Fibroblast of lung (primary cell): ENCODE measurements around the gene USP31. TPM values are rescaled to one million over a fixed set of nuclear protein-coding genes. Genes with fewer than 3 reads are reported as not detected.
A peak's percentile ranks its signal among the peaks of the same experiment; 100 is the strongest.

Experiments
- DNase-seq, 2 donors: peaks; one replicate each; pipeline versions ENCODE4 v3.0.0 to v3.0.0-alpha.2; 2010; ENCODE audit warnings: low read depth in 2 of 2
- H2AFZ ChIP-seq: 2 replicates; pipeline ENCODE4 v1.5.1; 2012; ENCODE audit warnings: low read length, control low read depth, inconsistent platforms
- H3K27ac ChIP-seq: 2 replicates; pipeline ENCODE4 v1.5.1; 2011; ENCODE audit warnings: low read length, control low read depth; ENCODE audit not compliant: insufficient read depth
- H3K27me3 ChIP-seq: 2 replicates; pipeline ENCODE4 v1.5.1; 2011; ENCODE audit warnings: mild to moderate bottlenecking, low read length; ENCODE audit not compliant: control insufficient read depth, insufficient read depth
- H3K36me3 ChIP-seq: 2 replicates; pipeline ENCODE4 v1.5.1; 2011; ENCODE audit warnings: low read length; ENCODE audit not compliant: control insufficient read depth, insufficient read depth
- H3K4me1 ChIP-seq: 2 replicates; pipeline ENCODE4 v1.5.1; 2011; ENCODE audit warnings: low read length; ENCODE audit not compliant: control insufficient read depth, insufficient read depth; ENCODE audit errors: extremely low read depth
- H3K4me2 ChIP-seq: 2 replicates; pipeline ENCODE4 v1.5.1; 2011; ENCODE audit warnings: low read length, control low read depth; ENCODE audit not compliant: insufficient read depth; ENCODE audit errors: extremely low read depth
- H3K4me3 ChIP-seq, 4 experiments: fragments of 200-600 bp in 1 of 4; sonication (generic) in 1 of 4; replicated peaks in 1 of 4; 2 replicates each; pipeline ENCODE4 v1.5.1; 2011 to 2016; ENCODE audit warnings: low read length in 4 of 4, low read depth in 3 of 4, mild to moderate bottlenecking in 3 of 4, control low read depth in 2 of 4, inconsistent platforms in 1 of 4, mixed read lengths in 1 of 4; ENCODE audit not compliant: insufficient read depth in 1 of 4; ENCODE audit errors: control extremely low read depth in 1 of 4
- H3K79me2 ChIP-seq: 2 replicates; pipeline ENCODE4 v1.5.1; 2012; ENCODE audit warnings: mild to moderate bottlenecking, low read length, inconsistent platforms; ENCODE audit not compliant: control insufficient read depth, insufficient read depth
- H3K9ac ChIP-seq: 2 replicates; pipeline ENCODE4 v1.5.1; 2011; ENCODE audit warnings: mild to moderate bottlenecking, low read length, control low read depth; ENCODE audit not compliant: insufficient read depth
- H3K9me3 ChIP-seq: 2 replicates; pipeline ENCODE4 v1.5.1; 2012; ENCODE audit warnings: low read depth, low read length; ENCODE audit not compliant: control insufficient read depth, insufficient read depth
- H4K20me1 ChIP-seq: 2 replicates; pipeline ENCODE4 v1.5.1; 2011; ENCODE audit warnings: low read length; ENCODE audit not compliant: control insufficient read depth, insufficient read depth; ENCODE audit errors: extremely low read depth
- CTCF ChIP-seq, 2 donors: IDR thresholded peaks in 1 of 2; conservative IDR thresholded peaks in 1 of 2; 1 replicate in 1 of 2; 2 replicates in 1 of 2; pipeline ENCODE4 v1.5.1; 2011 to 2012; ENCODE audit warnings: low read length in 2 of 2, control low read depth in 1 of 2, inconsistent platforms in 1 of 2, low read depth in 1 of 2, mild to moderate bottlenecking in 1 of 2
- EZH2 ChIP-seq: IDR thresholded peaks from 2 replicates; pipeline ENCODE4 v1.5.1; 2012; ENCODE audit warnings: low read length, control low read depth, mild to moderate bottlenecking; ENCODE audit errors: missing control alignments
- polyA plus RNA-seq, 2 donors: library from polyadenylated mRNA; depleted of rRNA in 1 of 2; stranded (reverse) in 1 of 2; unstranded in 1 of 2; fragments of >200 nt; gene quantifications; 2 replicates each; pipeline ENCODE4 v1.2.1, GENCODE V29; 2011 to 2012; ENCODE audit warnings: missing spikeins in 1 of 2
- total RNA-seq: library from RNA; depleted of rRNA; stranded (reverse); fragments of >200 nt; gene quantifications from 2 replicates; pipeline ENCODE4 v1.2.1, GENCODE V29; 2014

Gene USP31
- total and polyA plus RNA-seq, 2 donors (not counting 1 experiment from before 2014, with no cell fraction given), result 4.8 to 5.8 TPM

GRCh38 chr16:23181506-23181905, 32.3 kb upstream of the USP31 start:
- no peaks in the 10 kb centered on the region for H3K9me3 ChIP-seq
- peaks cover 28% of the 10 kb centered on the region for H3K27me3 ChIP-seq

GRCh38 chr16:23175651-23176050, 26.4 kb upstream of the USP31 start:
- no peak for TF ChIP-seq EZH2
- no peak for TF ChIP-seq CTCF (conservative IDR thresholded peaks at IDR 0.05 in 1 of 2, IDR thresholded peaks at IDR 0.05 in 1 of 2; ENCODE audit: low read depth in 1 of 2, low read length in 2 of 2)
- Histone ChIP-seq H3K4me3 (no peak overlapping the region), H3K79me2 (no peaks in the 10 kb centered on the region), H3K9me3 (no peaks in the 10 kb centered on the region), H2AFZ (no peak overlapping the region), H3K9ac (no peak overlapping the region), H3K27ac (no peak overlapping the region), H4K20me1 (no peaks in the 10 kb centered on the region), H3K27me3 (no peaks in the 10 kb centered on the region), H3K36me3 (no peaks in the 10 kb centered on the region), H3K4me2 (no peak overlapping the region), H3K4me1 (no peaks in the 10 kb centered on the region)
- no peak for DNase-seq

More at GRCh38 chr16:23181506-23181905, 32.3 kb upstream of the USP31 start:
- no peaks in the 10 kb centered on the region for H3K4me1 ChIP-seq
- no peak overlapping the region for H3K4me2 ChIP-seq
- no peak overlapping the region for H3K4me3 ChIP-seq
- H3K9ac ChIP-seq, result no peak overlapping the region
- DNase-seq, result no peak
- no peaks in the 10 kb centered on the region for H3K36me3 ChIP-seq
- TF ChIP-seq EZH2, result no peak
- no peak for TF ChIP-seq CTCF (conservative IDR thresholded peaks at IDR 0.05 in 1 of 2, IDR thresholded peaks at IDR 0.05 in 1 of 2; ENCODE audit: low read depth in 1 of 2, low read length in 2 of 2)
- no peak overlapping the region for H2AFZ ChIP-seq
- H3K79me2 ChIP-seq, result no peaks in the 10 kb centered on the region
- H3K27ac ChIP-seq, result no peak overlapping the region
- no peaks in the 10 kb centered on the region for H4K20me1 ChIP-seq

GRCh38 chr16:23174622-23175021, 25.4 kb upstream of the USP31 start:
- peak; percentile 10 to 15 for DNase-seq
- Histone ChIP-seq H4K20me1 (no peaks in the 10 kb centered on the region), H3K4me3 (no peak overlapping the region), H3K79me2 (no peaks in the 10 kb centered on the region), H3K9me3 (no peaks in the 10 kb centered on the region), H3K4me2 (no peak overlapping the region), H3K27ac (no peak overlapping the region), H2AFZ (no peak overlapping the region), H3K36me3 (no peaks in the 10 kb centered on the region), H3K4me1 (no peaks in the 10 kb centered on the region), H3K9ac (no peak overlapping the region), H3K27me3 (no peaks in the 10 kb centered on the region)
- TF ChIP-seq EZH2, result no peak
